Measurements from ENCODE around the gene SRRM3.
"Not testable (repeated sequence)": the region's sequence is repeated elsewhere in the genome, so short reads cannot be mapped to it uniquely, and the experiment has no call there.

Gene SRRM3

DNA sequence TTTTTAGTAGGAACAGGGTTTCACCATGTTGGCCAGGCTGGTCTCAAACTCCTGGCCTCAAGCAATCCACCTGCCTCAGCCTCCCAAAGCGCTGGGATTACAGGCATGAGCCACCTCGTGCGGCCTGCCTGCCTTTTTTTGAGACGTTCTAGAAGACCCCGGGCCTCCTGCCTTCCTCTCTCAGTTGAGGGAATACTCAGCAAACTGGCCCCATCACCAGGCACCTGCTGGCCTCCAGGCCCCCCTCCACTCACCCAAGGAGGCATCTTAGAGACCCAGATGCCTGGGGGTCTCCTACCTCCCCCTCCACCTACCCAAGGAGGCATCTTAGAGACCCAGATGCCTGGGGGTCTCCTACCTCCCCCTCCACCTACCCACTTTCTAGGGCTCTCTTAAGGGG lies 91.2 kb downstream of the SRRM3 start:
- DNase-seq: not testable (repeated sequence)

DNA sequence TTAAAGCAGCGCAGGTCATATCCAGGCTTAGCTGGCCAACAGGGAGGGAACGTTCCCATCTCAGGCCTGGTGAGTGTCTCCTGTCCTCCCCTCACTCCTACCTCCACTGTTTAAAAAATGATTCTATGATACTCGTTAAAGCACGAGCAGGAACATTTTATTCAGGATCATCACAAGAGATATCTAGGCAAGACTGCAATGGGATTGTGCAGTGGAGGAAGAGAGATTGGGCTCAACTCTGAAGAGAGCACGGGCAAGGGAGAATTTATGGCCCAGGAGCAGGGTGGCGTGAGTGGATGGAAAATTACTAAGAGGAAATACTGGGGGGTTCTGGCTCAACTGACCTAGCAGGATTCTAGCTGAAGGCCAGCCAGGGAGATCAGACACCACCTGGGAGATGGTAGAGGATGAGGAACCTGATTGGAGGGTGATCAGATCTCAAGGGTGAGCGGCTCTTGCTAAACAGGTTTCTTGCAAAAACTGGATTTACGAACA lies 91.8 kb downstream of the SRRM3 start:
- DNase-seq: no peak

GRCh38 chr7:76294344-76295024 lies 92.8 kb downstream of the SRRM3 start:
- no peak for DNase-seq

DNA sequence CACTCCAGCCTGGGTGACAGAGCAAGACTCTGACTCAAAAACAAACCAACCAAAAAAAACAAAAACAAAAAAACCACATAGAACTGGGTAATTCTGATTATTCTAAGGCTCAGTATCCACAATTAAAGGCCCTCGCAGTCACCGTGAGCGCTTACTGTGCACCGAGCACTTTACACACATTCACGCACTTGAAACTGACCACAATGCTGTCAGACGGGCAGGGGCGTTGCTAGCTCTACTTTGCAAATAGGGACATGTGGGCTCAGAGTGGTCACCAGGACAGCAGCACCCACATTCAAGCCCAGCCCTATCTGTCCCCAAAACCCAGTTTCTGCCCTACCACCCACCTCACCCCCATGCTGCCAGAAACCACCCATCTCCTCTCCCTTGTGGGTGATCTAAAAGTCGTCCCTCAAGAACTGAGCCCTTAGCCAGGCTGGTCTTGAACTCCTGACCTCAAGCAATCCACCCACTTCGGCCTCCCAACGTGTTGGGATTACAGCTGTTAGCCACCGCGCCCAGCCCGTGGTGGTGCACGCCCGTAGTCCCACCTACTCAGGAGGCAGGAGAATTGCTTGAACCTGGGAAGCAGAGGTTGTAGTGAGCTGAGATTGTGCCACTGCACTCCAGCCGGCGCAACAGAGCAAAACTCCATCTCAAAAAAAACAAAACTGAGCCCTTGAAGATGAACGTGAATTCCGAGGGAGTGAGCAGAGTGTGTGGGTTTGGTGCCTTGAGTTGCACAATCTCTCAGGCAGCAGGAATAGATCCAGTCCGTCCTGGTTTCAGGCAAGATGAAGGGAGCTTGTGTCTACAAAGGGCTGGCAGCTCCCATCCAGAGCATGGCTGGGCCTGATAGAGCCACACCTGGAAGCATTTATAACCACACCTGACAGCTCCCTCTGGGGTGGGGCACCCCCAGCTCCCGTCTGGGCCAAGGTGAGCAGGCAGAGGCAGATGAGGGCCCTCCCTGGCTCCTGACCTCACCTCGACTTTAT lies 95.3 kb downstream of the SRRM3 start:
- DNase-seq: no peak

DNA sequence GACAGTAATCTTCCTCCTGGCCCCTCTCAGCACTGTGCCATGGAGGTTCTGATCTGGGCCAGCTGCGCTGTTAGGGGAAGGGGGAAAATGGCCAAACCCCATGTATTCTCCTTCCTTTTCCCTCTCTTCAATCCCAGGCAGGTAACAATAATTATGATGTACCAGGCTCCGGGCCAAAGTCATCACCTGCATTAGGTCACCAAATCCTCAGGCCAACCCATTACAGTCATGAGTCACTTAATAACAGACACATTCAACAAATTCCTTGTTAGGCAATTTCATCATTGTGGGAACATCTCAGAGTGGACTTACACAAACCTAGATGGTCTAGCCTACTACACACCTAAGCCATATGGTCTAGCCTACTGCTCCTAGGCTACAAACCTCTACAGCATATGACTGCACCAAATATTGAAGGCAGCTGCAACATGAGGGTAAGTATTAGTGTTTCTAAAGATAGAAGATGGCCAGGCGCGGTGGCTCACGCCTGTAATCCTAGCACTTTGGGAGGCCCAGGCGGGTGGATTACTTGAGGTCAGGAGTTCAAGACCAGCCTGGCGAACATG lies 98.6 kb downstream of the SRRM3 start:
- no peak for DNase-seq

- no peak for DNase-seq
Measured at GRCh38 chr7:76301000-76301399, 99.3 kb downstream of the SRRM3 start.

GRCh38 chr7:76302347-76303201 lies 100.9 kb downstream of the SRRM3 start, which contains the start of gene HSPB1:
HSPB1 (plus strand) TSS chr7:76302673; CDS start chr7:76302713, 40 bp downstream.
- peak; percentile 91 for DNase-seq

DNA sequence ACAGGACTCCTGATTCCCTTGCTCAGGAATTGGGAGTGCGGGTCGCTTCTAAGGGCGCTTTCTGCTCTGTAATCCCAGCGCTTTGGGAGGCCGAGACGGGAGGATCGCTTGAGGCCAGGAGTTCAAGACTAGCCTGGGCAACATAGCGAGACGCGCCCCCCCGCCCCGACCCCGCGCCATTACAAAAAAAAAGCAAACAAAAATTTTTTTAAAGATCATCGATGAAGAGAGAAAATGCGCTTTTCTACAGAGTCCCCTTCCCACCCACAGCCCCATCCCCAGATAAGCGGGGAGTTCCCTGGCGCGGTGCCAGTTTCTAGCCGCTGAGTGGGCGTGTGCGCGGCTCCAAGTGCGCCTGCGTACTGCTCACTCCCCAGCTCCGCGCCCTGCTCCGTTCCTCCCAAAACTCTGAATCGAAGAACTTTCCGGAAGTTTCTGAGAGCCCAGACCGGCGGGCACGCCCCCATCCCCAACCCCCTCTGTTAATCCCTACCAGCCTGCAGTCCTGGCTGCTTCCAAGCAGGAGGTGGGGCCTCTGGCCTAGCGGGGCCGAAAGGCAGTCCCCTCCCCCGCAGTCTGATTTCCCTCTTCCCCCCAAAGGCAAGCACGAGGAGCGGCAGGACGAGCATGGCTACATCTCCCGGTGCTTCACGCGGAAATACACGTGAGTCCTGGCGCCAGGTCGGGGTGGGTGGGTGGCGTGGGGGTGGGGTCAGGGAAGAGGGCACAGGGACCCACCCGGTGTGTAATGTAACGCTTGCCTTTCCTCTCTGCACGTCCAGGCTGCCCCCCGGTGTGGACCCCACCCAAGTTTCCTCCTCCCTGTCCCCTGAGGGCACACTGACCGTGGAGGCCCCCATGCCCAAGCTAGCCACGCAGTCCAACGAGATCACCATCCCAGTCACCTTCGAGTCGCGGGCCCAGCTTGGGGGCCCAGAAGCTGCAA lies 101.8 kb downstream of the SRRM3 start:
- DNase-seq: peak; percentile 94

DNA sequence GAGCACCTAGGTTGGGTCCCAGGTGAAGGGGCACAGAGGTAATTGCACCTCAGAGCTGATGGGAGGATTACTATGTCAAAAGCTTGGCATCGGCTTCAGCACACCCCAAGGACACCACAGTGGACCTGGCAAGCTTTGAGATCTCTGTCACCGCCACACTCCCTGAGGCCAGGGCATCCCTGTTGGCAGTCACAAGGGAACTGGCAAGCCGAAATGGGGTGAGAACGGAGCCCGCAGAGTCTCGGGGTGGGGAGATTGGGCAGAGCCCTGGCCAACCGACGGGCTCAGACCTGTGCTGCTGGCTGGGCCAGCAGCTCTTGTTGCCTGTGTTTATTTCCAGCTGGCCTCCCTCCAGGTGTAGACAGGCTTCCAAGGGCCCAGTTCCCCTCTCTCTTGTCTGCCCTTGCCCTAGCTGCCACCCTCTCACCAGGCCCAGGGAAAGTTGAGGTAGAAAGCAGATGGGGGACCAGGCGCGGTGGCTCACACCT lies 103.2 kb downstream of the SRRM3 start:
- no peak for DNase-seq

- DNase-seq: not testable (repeated sequence)
Measured at GRCh38 chr7:76308874-76309273, 107.2 kb downstream of the SRRM3 start.

DNA sequence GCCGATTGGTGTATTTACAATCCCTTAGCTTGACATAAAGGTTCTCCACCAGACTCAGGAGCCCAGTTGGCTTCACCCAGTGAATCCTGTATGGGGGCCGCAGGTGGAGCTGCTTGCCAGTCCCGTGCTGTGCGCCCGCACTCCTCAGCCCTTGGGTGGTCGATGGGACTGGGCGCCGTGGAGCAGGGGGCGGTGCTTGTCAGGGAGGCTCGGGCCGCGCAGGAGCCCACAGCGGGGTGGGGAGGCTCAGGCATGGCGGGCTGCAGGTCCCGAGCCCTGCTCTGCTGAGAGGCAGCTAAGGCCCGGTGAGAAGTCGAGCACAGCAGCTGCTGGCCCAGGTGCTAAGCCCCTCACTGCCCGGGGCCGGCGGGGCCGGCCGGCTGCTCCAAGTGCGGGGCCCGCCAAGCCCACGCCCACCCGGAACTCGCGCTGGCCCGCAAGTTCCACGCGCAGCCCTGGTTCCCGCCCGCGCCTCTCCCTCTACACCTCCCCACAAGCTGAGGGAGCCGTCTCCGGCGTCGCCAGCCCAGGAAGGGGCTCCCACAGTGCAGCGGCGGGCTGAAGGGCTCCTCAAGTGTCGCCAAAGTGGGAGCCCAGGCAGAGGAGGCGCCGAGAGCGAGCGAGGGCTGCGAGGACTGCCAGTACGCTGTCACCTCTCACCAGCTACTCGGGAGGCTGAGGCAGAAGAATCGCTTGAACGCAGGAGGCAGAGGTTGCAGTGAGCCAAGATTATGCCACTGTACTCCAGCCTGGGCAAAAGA lies 107.8 kb downstream of the SRRM3 start:
- DNase-seq: not testable (repeated sequence)

GRCh38 chr7:76310102-76310957 lies 108.6 kb downstream of the SRRM3 start:
- DNase-seq: no peak

GRCh38 chr7:76311838-76312237 lies 110.1 kb downstream of the SRRM3 start:
- not testable (repeated sequence) for DNase-seq

GRCh38 chr7:76314042-76314721 lies 112.5 kb downstream of the SRRM3 start:
- peak; percentile 99 for DNase-seq

- DNase-seq: not testable (repeated sequence)
Measured at GRCh38 chr7:76314740-76315139, 113.0 kb downstream of the SRRM3 start.

- DNase-seq: no peak
Measured at GRCh38 chr7:76315364-76315763, 113.7 kb downstream of the SRRM3 start.

DNA sequence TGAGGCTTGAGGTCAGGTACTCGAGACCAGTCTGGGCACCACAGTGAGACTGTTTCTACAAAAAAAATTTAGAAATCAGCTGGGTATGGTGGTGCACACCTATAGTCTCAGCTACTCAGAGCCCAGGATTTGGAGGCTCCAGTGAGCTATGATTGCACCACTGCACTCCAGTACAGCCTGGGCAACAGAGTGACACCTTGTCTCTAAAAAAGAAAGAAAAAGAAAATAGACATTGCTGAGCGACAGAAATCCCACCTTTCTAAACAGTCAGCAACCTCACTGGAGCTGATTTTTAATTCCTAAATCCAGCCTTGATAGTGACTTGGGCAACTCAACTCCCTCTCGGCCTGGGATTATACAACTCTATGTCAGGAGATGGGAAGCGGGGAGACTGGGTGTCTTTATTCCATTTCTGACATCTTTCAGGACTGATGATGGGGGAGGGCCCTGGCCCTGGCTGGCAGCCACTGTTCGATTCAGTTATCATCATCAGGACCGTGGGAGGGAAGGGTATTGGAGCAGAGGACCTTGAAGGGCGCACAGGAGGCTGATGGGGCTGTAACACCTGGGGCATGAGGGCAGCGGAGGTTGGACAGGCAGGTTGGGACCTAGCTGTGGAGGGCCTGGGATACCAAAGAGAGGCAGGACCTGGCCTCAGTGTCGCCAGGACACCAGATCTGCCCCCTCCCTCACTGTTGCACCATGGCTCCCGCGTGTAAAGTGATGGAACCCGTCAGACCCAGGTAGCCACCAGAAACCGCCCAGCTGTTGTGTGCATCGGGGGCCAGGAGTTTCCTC lies 115.5 kb downstream of the SRRM3 start:
- DNase-seq: no peak

Measured in activated effector memory CD4-positive, alpha-beta T cell treated with anti-CD3 and anti-CD28 coated beads, Interleukin-2, amount 50 U/mL, for 16 hours (primary cell).